ENCODE measurements around the gene NAB1. TPM values are rescaled to one million over a fixed set of nuclear protein-coding genes. Genes with fewer than 3 reads are reported as not detected.

Gene NAB1
- total RNA-seq, 1 experiment from 2014 or later, result 17.0 TPM

DNA sequence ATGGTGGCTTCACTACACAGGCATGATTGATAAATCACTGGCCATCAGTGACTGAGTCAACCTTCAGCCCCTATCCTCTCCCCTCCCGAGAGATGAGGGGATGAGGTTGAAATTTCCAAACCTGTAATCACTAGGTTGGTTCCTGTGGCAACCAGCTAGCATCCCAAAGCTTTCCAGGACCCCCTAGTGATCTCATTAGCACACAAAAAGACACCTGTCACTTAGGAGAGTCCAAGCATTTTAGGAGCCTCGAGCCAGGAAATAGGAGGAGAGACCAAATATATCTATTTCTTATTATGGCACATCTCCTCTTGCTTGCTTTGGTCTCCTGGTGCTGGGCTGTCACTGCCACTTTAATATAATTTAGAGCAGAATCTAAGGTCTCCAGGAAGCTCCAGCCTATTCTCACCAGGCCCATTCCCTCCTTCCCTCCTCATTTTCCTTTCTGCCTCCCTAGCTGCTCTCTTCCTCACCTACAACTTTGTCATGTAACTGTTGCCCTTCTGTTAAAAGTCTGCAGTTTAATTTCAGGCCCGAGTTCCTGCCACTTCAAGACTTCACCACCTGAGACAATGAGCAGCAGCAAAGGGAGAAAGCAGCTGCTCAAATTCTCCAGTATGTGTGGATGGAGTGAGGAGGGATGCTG lies 33.2 kb upstream of the NAB1 start:
- no peaks in the 10 kb centered on the region for H3F3A ChIP-seq (ENCODE audit: insufficient read depth, low read depth)
- DNase-seq, result no peak
- intact Hi-C loops (cut with micrococcal nuclease; ENCODE audit: unreplicated experiment), result no loop called here
- no peaks in the 10 kb centered on the region for H3K36me3 ChIP-seq (ENCODE audit: low read depth)
- no peaks in the 10 kb centered on the region; the same call in 1 of the 2 replicates for H3K4me1 ChIP-seq (replicated peaks; ENCODE audit: insufficient read depth)
- H3K9me3 ChIP-seq (ENCODE audit: insufficient read depth, low read depth), result no peaks in the 10 kb centered on the region
- no peaks in the 10 kb centered on the region for H3K27me3 ChIP-seq (ENCODE audit: insufficient read depth, low read depth)
- H3K79me2 ChIP-seq (ENCODE audit: low read depth), result no peaks in the 10 kb centered on the region
- no peak for TF ChIP-seq EZH2 (IDR thresholded peaks at IDR 0.05; ENCODE audit: low read depth)
- TF ChIP-seq, protein P1, sequence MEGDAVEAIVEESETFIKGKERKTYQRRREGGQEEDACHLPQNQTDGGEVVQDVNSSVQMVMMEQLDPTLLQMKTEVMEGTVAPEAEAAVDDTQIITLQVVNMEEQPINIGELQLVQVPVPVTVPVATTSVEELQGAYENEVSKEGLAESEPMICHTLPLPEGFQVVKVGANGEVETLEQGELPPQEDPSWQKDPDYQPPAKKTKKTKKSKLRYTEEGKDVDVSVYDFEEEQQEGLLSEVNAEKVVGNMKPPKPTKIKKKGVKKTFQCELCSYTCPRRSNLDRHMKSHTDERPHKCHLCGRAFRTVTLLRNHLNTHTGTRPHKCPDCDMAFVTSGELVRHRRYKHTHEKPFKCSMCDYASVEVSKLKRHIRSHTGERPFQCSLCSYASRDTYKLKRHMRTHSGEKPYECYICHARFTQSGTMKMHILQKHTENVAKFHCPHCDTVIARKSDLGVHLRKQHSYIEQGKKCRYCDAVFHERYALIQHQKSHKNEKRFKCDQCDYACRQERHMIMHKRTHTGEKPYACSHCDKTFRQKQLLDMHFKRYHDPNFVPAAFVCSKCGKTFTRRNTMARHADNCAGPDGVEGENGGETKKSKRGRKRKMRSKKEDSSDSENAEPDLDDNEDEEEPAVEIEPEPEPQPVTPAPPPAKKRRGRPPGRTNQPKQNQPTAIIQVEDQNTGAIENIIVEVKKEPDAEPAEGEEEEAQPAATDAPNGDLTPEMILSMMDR (conservative IDR thresholded peaks at IDR 0.05), result no peak
- no peaks in the 10 kb centered on the region for H4K20me1 ChIP-seq (ENCODE audit: insufficient read depth)
- POLR2A ChIA-PET (ENCODE audit: unreplicated experiment), result no interaction called here
- CTCF ChIA-PET, result no interaction called here
- no peak overlapping the region for H3K4me3 ChIP-seq
- H2AFZ ChIP-seq, result no peak overlapping the region
- no TSS peak for BruUV-seq (replicated peaks)
- no peaks in the 10 kb centered on the region for H3K9me2 ChIP-seq (ENCODE audit: insufficient read depth)
- no peak overlapping the region for H3K27ac ChIP-seq
- no peak overlapping the region for H3K4me2 ChIP-seq

GRCh38 chr2:190618030-190618429 lies 30.9 kb upstream of the NAB1 start:
- intact Hi-C loops (cut with micrococcal nuclease; ENCODE audit: unreplicated experiment), result no loop called here
- no peak overlapping the region for H3K4me2 ChIP-seq
- no peaks in the 10 kb centered on the region; the same call in 1 of the 2 replicates for H3K4me1 ChIP-seq (replicated peaks; ENCODE audit: insufficient read depth)
- no peaks in the 10 kb centered on the region for H3K9me3 ChIP-seq (ENCODE audit: insufficient read depth, low read depth)
- H4K20me1 ChIP-seq (ENCODE audit: insufficient read depth), result no peaks in the 10 kb centered on the region
- POLR2A ChIA-PET (ENCODE audit: unreplicated experiment), result interaction anchor here (0.6 kb wide), 1 partner anchor 12 kb away, joined by 5 read pairs; no protein-coding TSS in a partner anchor
- no TSS peak for BruUV-seq (replicated peaks)
- H3K36me3 ChIP-seq (ENCODE audit: low read depth), result no peaks in the 10 kb centered on the region
- CTCF ChIA-PET, result no interaction called here
- no peaks in the 10 kb centered on the region for H3F3A ChIP-seq (ENCODE audit: insufficient read depth, low read depth)
- no peak for TF ChIP-seq EZH2 (IDR thresholded peaks at IDR 0.05; ENCODE audit: low read depth)
- TF ChIP-seq, protein P1 (conservative IDR thresholded peaks at IDR 0.05), result no peak
- H3K9me2 ChIP-seq (ENCODE audit: insufficient read depth), result no peaks in the 10 kb centered on the region
- no peak for DNase-seq
- H3K27ac ChIP-seq, result no peak overlapping the region
- H2AFZ ChIP-seq, result no peak overlapping the region
- no peaks in the 10 kb centered on the region for H3K27me3 ChIP-seq (ENCODE audit: insufficient read depth, low read depth)
- no peaks in the 10 kb centered on the region for H3K79me2 ChIP-seq (ENCODE audit: low read depth)
- H3K4me3 ChIP-seq, result no peak overlapping the region

DNA sequence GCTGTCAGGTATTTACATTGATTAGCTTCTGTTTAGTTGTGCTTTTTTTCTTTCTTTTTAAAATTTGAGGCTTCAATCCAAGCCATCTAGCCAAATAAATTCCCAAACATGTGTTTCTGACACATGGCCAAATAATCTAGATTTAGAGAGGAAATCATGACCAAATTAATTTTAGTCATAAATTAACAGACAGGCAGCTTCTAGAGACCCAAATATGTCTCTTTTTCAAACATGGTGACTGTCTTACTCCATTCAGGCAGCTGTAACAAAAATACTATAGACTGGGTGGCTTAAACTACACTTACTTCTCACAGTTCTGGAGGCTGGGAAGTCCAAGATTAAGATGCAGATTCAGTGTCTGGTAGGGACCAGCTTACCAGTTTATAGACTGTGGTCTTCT lies 23.2 kb upstream of the NAB1 start:
- no peaks in the 10 kb centered on the region for H4K20me1 ChIP-seq (ENCODE audit: insufficient read depth)
- H3K4me2 ChIP-seq, result no peak overlapping the region
- H3K9me2 ChIP-seq (ENCODE audit: insufficient read depth), result no peaks in the 10 kb centered on the region
- intact Hi-C loops (cut with micrococcal nuclease; ENCODE audit: unreplicated experiment), result no loop called here
- H3K79me2 ChIP-seq (ENCODE audit: low read depth), result no peaks in the 10 kb centered on the region
- no peaks in the 10 kb centered on the region for H3F3A ChIP-seq (ENCODE audit: insufficient read depth, low read depth)
- no peak overlapping the region for H3K4me3 ChIP-seq
- CTCF ChIA-PET, result no interaction called here
- H3K9me3 ChIP-seq (ENCODE audit: insufficient read depth, low read depth), result no peaks in the 10 kb centered on the region
- POLR2A ChIA-PET (ENCODE audit: unreplicated experiment), result no interaction called here
- no peak overlapping the region for H3K27ac ChIP-seq
- H3K4me1 ChIP-seq (replicated peaks; ENCODE audit: insufficient read depth), result no peaks in the 10 kb centered on the region
- no TSS peak for BruUV-seq (replicated peaks)
- DNase-seq, result no peak
- H2AFZ ChIP-seq, result no peak overlapping the region
- no peaks in the 10 kb centered on the region for H3K27me3 ChIP-seq (ENCODE audit: insufficient read depth, low read depth)
- no peak for TF ChIP-seq EZH2 (IDR thresholded peaks at IDR 0.05; ENCODE audit: low read depth)
- TF ChIP-seq, protein P1 (conservative IDR thresholded peaks at IDR 0.05), result no peak
- no peaks in the 10 kb centered on the region for H3K36me3 ChIP-seq (ENCODE audit: low read depth)

All from PC-9 (cell line).